NCI-H2196 (cell line): Measurements from ENCODE around the gene CTNNBL1.
"Not testable (repeated sequence)": the region's sequence is repeated elsewhere in the genome, so short reads cannot be mapped to it uniquely, and the experiment has no call there.

Experiments used
- DNase-seq: peaks from one replicate; lab custom pipeline; 2025; ENCODE audit not compliant: unreplicated experiment; lab: John Stamatoyannopoulos, UW

Gene CTNNBL1

GRCh38 chr20:37693635-37694626 is at the start of gene CTNNBL1:
TSS of gene CTNNBL1 (plus strand) at chr20:37694030. CDS start at chr20:37694123, 93 bp downstream.
- DNase-seq = peak; percentile 97

GRCh38 chr20:37644605-37645004 is 49.2 kb upstream of the CTNNBL1 start:
- no peak for DNase-seq

- DNase-seq = no peak
Observed at GRCh38 chr20:37647946-37648345, 45.9 kb upstream of the CTNNBL1 start.

GRCh38 chr20:37649017-37649416 is 44.8 kb upstream of the CTNNBL1 start:
- DNase-seq = no peak

GRCh38 chr20:37649676-37650370 is 44.0 kb upstream of the CTNNBL1 start:
- DNase-seq = no peak

- DNase-seq = no peak
Observed at GRCh38 chr20:37650661-37651060, 43.2 kb upstream of the CTNNBL1 start.

- DNase-seq = peak; percentile 10
Observed at GRCh38 chr20:37651932-37652331, 41.9 kb upstream of the CTNNBL1 start.

GRCh38 chr20:37656945-37657344 is 36.9 kb upstream of the CTNNBL1 start:
- no peak for DNase-seq

- DNase-seq = no peak
Observed at GRCh38 chr20:37657924-37658804, 35.7 kb upstream of the CTNNBL1 start.

GRCh38 chr20:37661519-37661918 is 32.3 kb upstream of the CTNNBL1 start:
- no peak for DNase-seq

GRCh38 chr20:37662308-37662707 is 31.5 kb upstream of the CTNNBL1 start:
- DNase-seq = no peak

- DNase-seq = not testable (repeated sequence)
Observed at GRCh38 chr20:37664595-37664994, 29.2 kb upstream of the CTNNBL1 start.

- no peak for DNase-seq
Observed at GRCh38 chr20:37668166-37668565, 25.7 kb upstream of the CTNNBL1 start.

- DNase-seq = no peak
Observed at GRCh38 chr20:37669062-37669772, 24.6 kb upstream of the CTNNBL1 start.

GRCh38 chr20:37669773-37670236 is 24.0 kb upstream of the CTNNBL1 start:
- DNase-seq = no peak

- no peak for DNase-seq
Observed at GRCh38 chr20:37670351-37670791, 23.5 kb upstream of the CTNNBL1 start.

GRCh38 chr20:37672143-37672542 is 21.7 kb upstream of the CTNNBL1 start:
- DNase-seq = no peak

GRCh38 chr20:37673444-37673843 is 20.4 kb upstream of the CTNNBL1 start:
- DNase-seq = no peak

GRCh38 chr20:37676440-37676839 is 17.4 kb upstream of the CTNNBL1 start:
- no peak for DNase-seq
